ENCODE measurements around the gene PPP1R12C.
A peak's percentile ranks its signal among the peaks of the same experiment; 100 is the strongest.

- TF ChIP-seq, protein P1, sequence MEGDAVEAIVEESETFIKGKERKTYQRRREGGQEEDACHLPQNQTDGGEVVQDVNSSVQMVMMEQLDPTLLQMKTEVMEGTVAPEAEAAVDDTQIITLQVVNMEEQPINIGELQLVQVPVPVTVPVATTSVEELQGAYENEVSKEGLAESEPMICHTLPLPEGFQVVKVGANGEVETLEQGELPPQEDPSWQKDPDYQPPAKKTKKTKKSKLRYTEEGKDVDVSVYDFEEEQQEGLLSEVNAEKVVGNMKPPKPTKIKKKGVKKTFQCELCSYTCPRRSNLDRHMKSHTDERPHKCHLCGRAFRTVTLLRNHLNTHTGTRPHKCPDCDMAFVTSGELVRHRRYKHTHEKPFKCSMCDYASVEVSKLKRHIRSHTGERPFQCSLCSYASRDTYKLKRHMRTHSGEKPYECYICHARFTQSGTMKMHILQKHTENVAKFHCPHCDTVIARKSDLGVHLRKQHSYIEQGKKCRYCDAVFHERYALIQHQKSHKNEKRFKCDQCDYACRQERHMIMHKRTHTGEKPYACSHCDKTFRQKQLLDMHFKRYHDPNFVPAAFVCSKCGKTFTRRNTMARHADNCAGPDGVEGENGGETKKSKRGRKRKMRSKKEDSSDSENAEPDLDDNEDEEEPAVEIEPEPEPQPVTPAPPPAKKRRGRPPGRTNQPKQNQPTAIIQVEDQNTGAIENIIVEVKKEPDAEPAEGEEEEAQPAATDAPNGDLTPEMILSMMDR (IDR thresholded peaks at IDR 0.05; ENCODE audit: poor library complexity), result no peak
- TF ChIP-seq EZH2 (IDR thresholded peaks at IDR 0.05; ENCODE audit: borderline replicate concordance) (peak; percentile 60), EZH2phosphoT487 (IDR thresholded peaks at IDR 0.05; ENCODE audit: low read depth, severe bottlenecking, unreplicated experiment) (no peak)
These were observed 35.2 kb downstream of the PPP1R12C start for GRCh38 chr19:55082020-55082851.

All from hepatocyte (in vitro differentiated cells).